ENCODE data around the gene BACE2. TPM values are rescaled to one million over a fixed set of nuclear protein-coding genes. Genes with fewer than 3 reads are reported as not detected.

Gene BACE2
- total and polyA plus RNA-seq, 2 donors (not counting 1 experiment from before 2014, with no cell fraction given): 18.4 to 40.8 TPM

GRCh38 chr21:41269535-41269934 lies 101.6 kb downstream of the BACE2 start:
- H3K9ac ChIP-seq (ENCODE audit: low read length): no peak overlapping the region
- Mint-ChIP-seq H3K27me3 (no peaks in the 10 kb centered on the region), H3K4me3 (no peak overlapping the region), H3K9me3 (ENCODE audit: insufficient read depth) (no peaks in the 10 kb centered on the region), H3K27ac (no peak overlapping the region), H3K4me1 (no peaks in the 10 kb centered on the region)
- ChIA-PET CTCF (interaction anchor here (2.2 kb wide), 1 partner anchor 14 kb away, joined by 12 read pairs; no protein-coding TSS in a partner anchor), POLR2A (no interaction called here)
- H3K27me3 ChIP-seq (replicated peaks in 1 of 4; ENCODE audit: control extremely low read depth in 1 of 4, control insufficient read depth in 3 of 4, insufficient read depth in 4 of 4, low read length in 3 of 4): no peaks in the 10 kb centered on the region
- DNase-seq: no peak
- no peak overlapping the region for H3K4me2 ChIP-seq (replicated peaks; ENCODE audit: low read depth, low read length, poor library complexity, severe bottlenecking)
- no peaks in the 10 kb centered on the region for H3K79me2 ChIP-seq (ENCODE audit: control insufficient read depth, insufficient read depth, low read length)
- WGBS (ENCODE audit: insufficient coverage): no CpG with 5 or more reads among the region's 1 CpG
- H3K36me3 ChIP-seq (replicated peaks in 1 of 2; ENCODE audit: control extremely low read depth in 1 of 2, control insufficient read depth in 1 of 2, extremely low read depth in 1 of 2, insufficient read depth in 2 of 2, low read length in 1 of 2): peaks cover 0 to 21% of the 10 kb centered on the region in 2 experiments
- H3K9me3 ChIP-seq (ENCODE audit: control extremely low read depth in 1 of 3, control insufficient read depth in 2 of 3, insufficient read depth in 1 of 3, low read length in 2 of 3): peaks cover 0 to 16% (median 4%) of the 10 kb centered on the region in 3 donors
- H3K27ac ChIP-seq (ENCODE audit: low read length in 2 of 2): no peak overlapping the region
- no peak for ATAC-seq (ENCODE audit: low read depth)
- no peak overlapping the region for H3K4me3 ChIP-seq (ENCODE audit: control extremely low read depth in 1 of 5, extremely low read depth in 1 of 5, insufficient read depth in 1 of 5, low read depth in 2 of 5, low read length in 4 of 5)
- intact Hi-C loops (cut with micrococcal nuclease): no loop called here
- no peak overlapping the region for H2AFZ ChIP-seq (ENCODE audit: insufficient read depth, low read depth, low read length, poor library complexity, severe bottlenecking)
- H3K4me1 ChIP-seq (ENCODE audit: control insufficient read depth in 2 of 2, insufficient read depth in 2 of 2, low read length in 2 of 2): no peaks in the 10 kb centered on the region
- H4K20me1 ChIP-seq (ENCODE audit: control insufficient read depth, insufficient read depth, low read length, poor library complexity, severe bottlenecking): peaks cover 3% of the 10 kb centered on the region
- no peak for TF ChIP-seq EZH2 (IDR thresholded peaks at IDR 0.05; ENCODE audit: borderline replicate concordance, insufficient read depth, low read depth, low read length, poor library complexity, severe bottlenecking)
- TF ChIP-seq CTCF (IDR thresholded peaks at IDR 0.05): no peak

GRCh38 chr21:41277196-41277595 lies 109.2 kb downstream of the BACE2 start:
- Histone ChIP-seq H3K9ac (ENCODE audit: low read length) (no peak overlapping the region), H3K4me3 (ENCODE audit: control extremely low read depth in 1 of 5, extremely low read depth in 1 of 5, insufficient read depth in 1 of 5, low read depth in 2 of 5, low read length in 4 of 5) (no peak overlapping the region), H2AFZ (ENCODE audit: insufficient read depth, low read depth, low read length, poor library complexity, severe bottlenecking) (no peak overlapping the region), H3K4me1 (ENCODE audit: control insufficient read depth in 2 of 2, insufficient read depth in 2 of 2, low read length in 2 of 2) (no peaks in the 10 kb centered on the region), H3K27ac (ENCODE audit: low read length in 2 of 2) (no peak overlapping the region), H3K79me2 (ENCODE audit: control insufficient read depth, insufficient read depth, low read length) (no peaks in the 10 kb centered on the region), H3K4me2 (replicated peaks; ENCODE audit: low read depth, low read length, poor library complexity, severe bottlenecking) (no peak overlapping the region), H3K36me3 (replicated peaks in 1 of 2; ENCODE audit: control extremely low read depth in 1 of 2, control insufficient read depth in 1 of 2, extremely low read depth in 1 of 2, insufficient read depth in 2 of 2, low read length in 1 of 2) (peaks cover 0 to 15% of the 10 kb centered on the region in 2 experiments), H3K9me3 (ENCODE audit: control extremely low read depth in 1 of 3, control insufficient read depth in 2 of 3, insufficient read depth in 1 of 3, low read length in 2 of 3) (peaks cover 0 to 6% (median 1%) of the 10 kb centered on the region in 3 donors), H3K27me3 (replicated peaks in 1 of 4; ENCODE audit: control extremely low read depth in 1 of 4, control insufficient read depth in 3 of 4, insufficient read depth in 4 of 4, low read length in 3 of 4) (no peaks in the 10 kb centered on the region), H4K20me1 (ENCODE audit: control insufficient read depth, insufficient read depth, low read length, poor library complexity, severe bottlenecking) (no peaks in the 10 kb centered on the region)
- 98% methylated on average over 10 of the region's 12 CpGs for WGBS (ENCODE audit: insufficient coverage)
- H3K4me3 Mint-ChIP-seq: no peak overlapping the region
- TF ChIP-seq CTCF (IDR thresholded peaks at IDR 0.05) (no peak), EZH2 (IDR thresholded peaks at IDR 0.05; ENCODE audit: borderline replicate concordance, insufficient read depth, low read depth, low read length, poor library complexity, severe bottlenecking) (no peak)
- no peaks in the 10 kb centered on the region for H3K27me3 Mint-ChIP-seq
- DNase-seq: no peak
- H3K4me1 Mint-ChIP-seq: no peaks in the 10 kb centered on the region
- ChIA-PET POLR2A (no interaction called here), CTCF (interaction anchor here (1.5 kb wide), 1 partner anchor 183 kb away, joined by 4 read pairs; no protein-coding TSS in a partner anchor)
- H3K9me3 Mint-ChIP-seq (ENCODE audit: insufficient read depth): no peaks in the 10 kb centered on the region
- ATAC-seq (ENCODE audit: low read depth): no peak
- intact Hi-C loops (cut with micrococcal nuclease): no loop called here
- H3K27ac Mint-ChIP-seq: no peak overlapping the region
